Small intestine (tissue), 7 donors: ENCODE data around the gene PHRF1. TPM values are rescaled to one million over a fixed set of nuclear protein-coding genes. Genes with fewer than 3 reads are reported as not detected.

Experiments
- DNase-seq, 2 donors: peaks; one replicate each; pipeline versions ENCODE4 v3.0.0 to v3.0.0-alpha.2; 2013
- FAIRE-seq: peaks from 2 replicates; lab custom pipeline; 2012; peaks lifted over from hg19 to GRCh38; lab: Jason Lieb, UNC
- H3K27ac ChIP-seq, 3 donors: one replicate each; pipeline ENCODE4 v1.5.1; 2013; ENCODE audit warnings: low read length in 2 of 3, mild to moderate bottlenecking in 2 of 3, control low read depth in 1 of 3, inconsistent platforms in 1 of 3, low read depth in 1 of 3, moderate library complexity in 1 of 3
- H3K27me3 ChIP-seq, 3 donors: one replicate each; pipeline ENCODE4 v1.6.1; 2013; ENCODE audit warnings: low read length in 3 of 3, inconsistent platforms in 1 of 3; ENCODE audit not compliant: control insufficient read depth in 3 of 3, insufficient read depth in 3 of 3
- H3K36me3 ChIP-seq, 3 donors: one replicate each; pipeline ENCODE4 v1.6.1; 2013; ENCODE audit warnings: low read length in 3 of 3, inconsistent platforms in 1 of 3, low read depth in 1 of 3, mild to moderate bottlenecking in 1 of 3, moderate library complexity in 1 of 3; ENCODE audit not compliant: control insufficient read depth in 3 of 3, insufficient read depth in 2 of 3
- H3K4me1 ChIP-seq, 3 donors: one replicate each; pipeline ENCODE4 v1.6.1; 2013; ENCODE audit warnings: low read length in 2 of 3, inconsistent platforms in 1 of 3, low read depth in 1 of 3, mild to moderate bottlenecking in 1 of 3, moderate library complexity in 1 of 3; ENCODE audit not compliant: control insufficient read depth in 3 of 3, insufficient read depth in 2 of 3
- H3K4me3 ChIP-seq, 3 donors: one replicate each; pipeline ENCODE4 v1.5.1; 2013; ENCODE audit warnings: low read length in 3 of 3, control low read depth in 1 of 3, inconsistent platforms in 1 of 3, low read depth in 1 of 3, mild to moderate bottlenecking in 1 of 3, moderate library complexity in 1 of 3
- H3K9me3 ChIP-seq, 2 donors: one replicate each; pipeline ENCODE4 v1.6.1; 2013; ENCODE audit warnings: low read depth in 1 of 2, low read length in 1 of 2; ENCODE audit not compliant: control insufficient read depth in 2 of 2, insufficient read depth in 1 of 2
- WGBS, 3 donors: extraction: QIAGEN DNeasy Blood & Tissue Kit; methylation state at CpG; one replicate each; pipeline ENCODE4 v1.1.7; 2013; 5-methylcytosine and 5-hydroxymethylcytosine counted together
- polyA plus RNA-seq, 4 donors: library from polyadenylated mRNA; stranded (reverse) in 3 of 4; unstranded in 1 of 4; fragments of 200-250 nt in 3 of 4; fragments of 120-200 nt in 1 of 4; gene quantifications; one replicate each; pipeline versions ENCODE4 v1.2.1 to v1.2.3, GENCODE V29; 2013
- donor health status: healthy with polysubstance abuse.
- donor health status: control.
- donor health status: control.
- donor health status: Bipolar disorder and iron deficiency.
- donor health status: healthy.

Gene PHRF1
- polyA plus RNA-seq, 4 donors: 14.6 to 43.3 (median 23.6) TPM

GRCh38 chr11:609341-609811, 33.1 kb downstream of the PHRF1 start:
- WGBS, 3 donors: 90 to 92% (median 91%) methylated on average over 21 to 28 of the region's 28 CpGs
- Histone ChIP-seq H3K4me1 (peaks cover 4 to 12% (median 7%) of the 10 kb centered on the region in 3 donors), H3K4me3 (no peak overlapping the region), H3K9me3 (no peaks in the 10 kb centered on the region), H3K27me3 (no peaks in the 10 kb centered on the region), H3K27ac (no peak overlapping the region), H3K36me3 (peaks cover 43 to 99% (median 45%) of the 10 kb centered on the region in 3 donors)
- DNase-seq (no peak), FAIRE-seq (no peak)

DNA sequence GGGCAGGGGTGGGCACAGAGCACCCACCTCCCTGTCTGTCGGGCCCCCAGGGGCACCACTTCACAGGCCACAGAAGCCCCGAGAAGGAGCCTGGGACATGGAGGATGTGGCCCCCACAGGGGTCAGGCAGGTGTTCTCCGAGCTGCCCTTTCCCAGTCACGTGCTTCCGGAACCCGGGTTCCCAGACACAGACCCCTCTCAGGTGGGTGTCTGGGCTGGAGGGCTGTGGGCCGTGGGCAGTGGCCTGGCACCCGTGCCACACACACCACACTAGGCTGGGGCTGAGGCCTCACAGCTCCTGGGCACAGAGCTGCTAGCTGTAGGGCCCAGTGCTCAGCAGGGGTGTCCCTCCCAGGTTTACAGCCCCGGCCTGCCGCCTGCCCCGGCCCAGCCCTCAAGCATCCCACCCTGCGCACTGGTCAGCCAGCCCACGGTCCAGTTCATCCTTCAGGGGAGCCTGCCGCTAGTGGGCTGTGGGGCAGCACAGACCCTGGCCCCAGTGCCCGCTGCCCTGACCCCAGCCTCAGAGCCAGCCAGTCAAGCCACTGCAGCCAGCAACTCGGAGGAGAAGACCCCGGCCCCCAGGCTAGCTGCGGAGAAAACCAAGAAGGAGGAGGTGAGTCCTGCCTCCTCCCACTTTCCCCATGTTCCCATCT, 34.0 kb downstream of the PHRF1 start:
- H3K4me3 ChIP-seq: no peak overlapping the region
- peaks cover 39 to 97% (median 43%) of the 10 kb centered on the region in 3 donors for H3K36me3 ChIP-seq
- no peak for DNase-seq
- no peaks in the 10 kb centered on the region for H3K9me3 ChIP-seq
- H3K4me1 ChIP-seq: peaks cover 4 to 21% (median 7%) of the 10 kb centered on the region in 3 donors
- no peak overlapping the region for H3K27ac ChIP-seq
- WGBS, 3 donors: 93 to 95% (median 94%) methylated on average over 17 to 18 of the region's 18 CpGs
- no peaks in the 10 kb centered on the region for H3K27me3 ChIP-seq
- FAIRE-seq: no peak

GRCh38 chr11:611001-611996, 35.0 kb downstream of the PHRF1 start:
- peaks cover 33 to 89% (median 35%) of the 10 kb centered on the region in 3 donors for H3K36me3 ChIP-seq
- peaks cover 4 to 28% (median 7%) of the 10 kb centered on the region in 3 donors for H3K4me1 ChIP-seq
- H3K27ac ChIP-seq: peak overlapping the region in 2 of 3 donors; percentile 92 to 95
- 61 to 73% (median 66%) methylated on average over 44 to 49 of the region's 49 CpGs for WGBS, 3 donors
- no peaks in the 10 kb centered on the region for H3K9me3 ChIP-seq
- FAIRE-seq (no peak), DNase-seq (no peak)
- H3K27me3 ChIP-seq: no peaks in the 10 kb centered on the region
- H3K4me3 ChIP-seq: no peak overlapping the region

DNA sequence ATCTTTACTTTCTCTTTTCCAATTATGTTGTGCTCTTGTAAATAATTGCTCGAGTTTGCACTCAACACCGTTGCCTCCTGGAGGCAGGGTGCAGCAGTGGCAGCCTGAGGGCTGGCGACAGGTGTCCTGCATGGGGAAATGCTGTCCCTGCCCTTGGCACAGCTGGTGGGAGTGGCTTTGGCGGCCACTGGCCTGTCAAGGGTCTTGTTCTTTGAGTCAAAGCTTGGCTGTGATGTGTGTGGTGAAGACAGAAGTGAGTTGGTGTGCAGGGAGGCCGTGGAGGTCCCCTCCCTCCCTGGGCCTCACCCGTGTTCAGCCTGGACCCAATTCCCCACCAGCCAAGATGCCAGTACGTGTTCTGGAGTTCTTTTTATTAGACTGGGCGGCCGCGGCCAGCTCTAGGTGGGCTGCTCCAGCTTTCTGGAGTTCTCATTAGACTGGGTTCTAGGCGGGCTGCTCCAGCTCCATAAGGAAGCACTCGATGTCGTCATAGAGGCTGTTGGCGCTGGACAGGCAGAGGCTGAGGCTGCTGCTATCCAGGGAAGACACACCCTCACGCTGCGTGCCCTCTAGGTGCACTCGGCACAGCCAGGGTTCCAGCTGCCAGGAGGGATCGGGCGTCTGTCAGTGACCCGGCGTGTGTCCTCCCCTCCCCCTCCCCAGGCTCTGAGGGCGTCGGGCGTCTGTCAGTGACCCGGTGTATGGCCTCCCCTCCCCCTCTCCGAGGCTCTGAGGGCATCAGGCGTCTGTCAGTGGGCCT, 36.1 kb downstream of the PHRF1 start:
- Histone ChIP-seq H3K4me3 (no peak overlapping the region), H3K4me1 (peaks cover 4 to 33% (median 7%) of the 10 kb centered on the region in 3 donors), H3K27ac (peak overlapping the region; percentile 44 to 95 (median 92)), H3K9me3 (no peaks in the 10 kb centered on the region), H3K27me3 (no peaks in the 10 kb centered on the region), H3K36me3 (peaks cover 28 to 88% (median 29%) of the 10 kb centered on the region in 3 donors)
- DNase-seq: peak; percentile 57 to 90
- 20 to 55% (median 51%) methylated on average over 27 of the region's 27 CpGs for WGBS, 3 donors
- FAIRE-seq: no peak

- H3K27me3 ChIP-seq: no peaks in the 10 kb centered on the region
- 72 to 88% (median 84%) methylated on average over 10 of the region's 10 CpGs for WGBS, 3 donors
- H3K36me3 ChIP-seq: peaks cover 24 to 87% (median 26%) of the 10 kb centered on the region in 3 donors
- no peak overlapping the region for H3K4me3 ChIP-seq
- DNase-seq (no peak), FAIRE-seq (no peak)
- peak overlapping the region; percentile 44 to 95 (median 92) for H3K27ac ChIP-seq
- H3K9me3 ChIP-seq: no peaks in the 10 kb centered on the region
- peaks cover 4 to 33% (median 7%) of the 10 kb centered on the region in 3 donors for H3K4me1 ChIP-seq
These were observed 36.7 kb downstream of the PHRF1 start for GRCh38 chr11:612961-613300.

GRCh38 chr11:613369-613968, 37.2 kb downstream of the PHRF1 start:
- Histone ChIP-seq H3K36me3 (peaks cover 19 to 87% (median 22%) of the 10 kb centered on the region in 3 donors), H3K4me1 (peaks cover 4 to 33% (median 7%) of the 10 kb centered on the region in 3 donors), H3K27ac (peak overlapping the region; percentile 59 to 96 (median 92)), H3K27me3 (no peaks in the 10 kb centered on the region), H3K9me3 (no peaks in the 10 kb centered on the region), H3K4me3 (peak overlapping the region in 1 of 3 donors; percentile 59)
- FAIRE-seq (no peak), DNase-seq (peak; percentile 74 to 86)
- 21 to 47% (median 30%) methylated on average over 25 to 36 of the region's 36 CpGs for WGBS, 3 donors

GRCh38 chr11:614021-614622, 37.9 kb downstream of the PHRF1 start:
- peak overlapping the region; percentile 59 to 96 (median 84) for H3K27ac ChIP-seq
- H3K4me1 ChIP-seq: peaks cover 4 to 33% (median 7%) of the 10 kb centered on the region in 3 donors
- no peaks in the 10 kb centered on the region for H3K9me3 ChIP-seq
- 27 to 63% (median 52%) methylated on average over 10 to 14 of the region's 14 CpGs for WGBS, 3 donors
- H3K36me3 ChIP-seq: peaks cover 13 to 87% (median 21%) of the 10 kb centered on the region in 3 donors
- peak overlapping the region in 1 of 3 donors; percentile 59 for H3K4me3 ChIP-seq
- no peak for FAIRE-seq
- H3K27me3 ChIP-seq: no peaks in the 10 kb centered on the region
- DNase-seq: no peak
